Coronary artery (tissue), 2 donors: ENCODE results near the gene APAF1.

ENCODE experiments used
- DNase-seq: peaks from one replicate; pipeline ENCODE4 v3.0.0-alpha.2; 2017; ENCODE audit warnings: low spot score
- H3K27ac ChIP-seq, 2 donors: fragments of 200-600 bp; sonication (generic); one replicate each; pipeline ENCODE4 v1.5.1; 2016 to 2019
- H3K4me3 ChIP-seq: fragments of 200-600 bp; sonication (generic); 2 replicates; pipeline ENCODE4 v1.5.1; 2016; ENCODE audit warnings: mild to moderate bottlenecking, moderate library complexity
- TF ChIP-seq, protein P1 (sequence below): fragments of 200-600 bp; sonication (generic); IDR thresholded peaks from one replicate; pipeline ENCODE4 v1.5.1; 2019; ENCODE audit warnings: antibody characterized with exemption

APAF1 gene

DNA sequence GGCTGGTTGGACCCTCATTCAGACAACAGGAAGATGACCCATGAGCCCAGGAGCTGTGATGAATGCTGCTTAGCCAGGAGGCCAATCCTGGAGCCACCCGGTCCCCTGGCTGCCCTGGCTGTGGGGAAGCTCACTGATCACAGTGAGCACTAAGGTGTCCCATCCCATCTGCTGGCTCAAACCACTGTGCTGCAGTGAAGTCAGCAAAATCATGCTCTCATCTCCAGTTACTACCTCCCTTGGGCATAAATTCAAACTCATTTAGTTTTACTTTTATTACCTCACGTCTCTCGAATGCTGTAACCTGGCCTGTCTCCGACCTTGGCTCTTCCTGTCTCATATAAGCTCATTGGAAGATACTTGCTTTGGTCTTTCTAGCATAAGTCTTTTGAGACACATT, 112.4 kb downstream of the APAF1 start:
- no peak overlapping the region for H3K4me3 ChIP-seq
- H3K27ac ChIP-seq = no peak overlapping the region
- TF ChIP-seq, protein P1, sequence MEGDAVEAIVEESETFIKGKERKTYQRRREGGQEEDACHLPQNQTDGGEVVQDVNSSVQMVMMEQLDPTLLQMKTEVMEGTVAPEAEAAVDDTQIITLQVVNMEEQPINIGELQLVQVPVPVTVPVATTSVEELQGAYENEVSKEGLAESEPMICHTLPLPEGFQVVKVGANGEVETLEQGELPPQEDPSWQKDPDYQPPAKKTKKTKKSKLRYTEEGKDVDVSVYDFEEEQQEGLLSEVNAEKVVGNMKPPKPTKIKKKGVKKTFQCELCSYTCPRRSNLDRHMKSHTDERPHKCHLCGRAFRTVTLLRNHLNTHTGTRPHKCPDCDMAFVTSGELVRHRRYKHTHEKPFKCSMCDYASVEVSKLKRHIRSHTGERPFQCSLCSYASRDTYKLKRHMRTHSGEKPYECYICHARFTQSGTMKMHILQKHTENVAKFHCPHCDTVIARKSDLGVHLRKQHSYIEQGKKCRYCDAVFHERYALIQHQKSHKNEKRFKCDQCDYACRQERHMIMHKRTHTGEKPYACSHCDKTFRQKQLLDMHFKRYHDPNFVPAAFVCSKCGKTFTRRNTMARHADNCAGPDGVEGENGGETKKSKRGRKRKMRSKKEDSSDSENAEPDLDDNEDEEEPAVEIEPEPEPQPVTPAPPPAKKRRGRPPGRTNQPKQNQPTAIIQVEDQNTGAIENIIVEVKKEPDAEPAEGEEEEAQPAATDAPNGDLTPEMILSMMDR = no peak
- no peak for DNase-seq

DNA sequence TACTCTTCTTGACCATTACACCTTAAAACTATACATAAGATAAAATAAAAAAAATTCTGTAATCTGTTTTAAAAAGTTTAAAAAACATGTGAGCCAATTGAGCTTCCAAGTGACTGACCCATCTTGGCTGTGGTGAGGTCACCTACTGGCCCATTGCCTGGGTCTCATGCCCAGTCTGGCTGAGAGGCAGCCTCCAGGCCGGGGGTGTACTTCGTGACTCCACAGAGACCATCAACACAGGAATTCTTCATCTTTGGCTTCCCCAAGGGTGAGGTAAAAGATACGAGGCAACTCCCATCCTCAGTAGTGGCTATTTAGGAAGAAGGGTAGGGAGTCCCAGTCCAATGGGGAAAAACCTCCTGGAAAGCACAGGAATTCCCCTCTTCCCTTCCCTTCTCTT, 113.2 kb downstream of the APAF1 start:
- TF ChIP-seq, protein P1 = no peak
- no peak overlapping the region for H3K27ac ChIP-seq
- DNase-seq = no peak
- H3K4me3 ChIP-seq = no peak overlapping the region

DNA sequence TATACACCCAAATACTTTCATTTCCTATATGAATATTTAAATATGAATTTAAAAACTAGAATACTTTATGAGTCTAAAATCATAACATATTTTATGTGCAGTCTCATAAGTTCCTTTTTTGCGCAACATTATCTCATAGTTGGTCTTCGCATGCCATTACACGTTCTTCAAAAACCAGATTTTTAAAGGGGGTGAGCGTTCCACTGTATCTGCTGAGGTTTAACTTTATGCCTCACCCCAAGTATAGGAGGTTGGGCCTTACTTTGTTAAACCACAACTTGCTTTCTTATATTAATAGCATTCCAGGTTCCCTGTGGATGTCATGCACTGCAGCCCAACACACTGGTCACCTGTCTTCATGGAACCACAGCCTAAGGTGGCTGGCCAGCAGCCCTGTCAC, 118.6 kb downstream of the APAF1 start:
- H3K27ac ChIP-seq = no peak overlapping the region
- TF ChIP-seq, protein P1 = no peak
- DNase-seq = no peak
- no peak overlapping the region for H3K4me3 ChIP-seq

DNA sequence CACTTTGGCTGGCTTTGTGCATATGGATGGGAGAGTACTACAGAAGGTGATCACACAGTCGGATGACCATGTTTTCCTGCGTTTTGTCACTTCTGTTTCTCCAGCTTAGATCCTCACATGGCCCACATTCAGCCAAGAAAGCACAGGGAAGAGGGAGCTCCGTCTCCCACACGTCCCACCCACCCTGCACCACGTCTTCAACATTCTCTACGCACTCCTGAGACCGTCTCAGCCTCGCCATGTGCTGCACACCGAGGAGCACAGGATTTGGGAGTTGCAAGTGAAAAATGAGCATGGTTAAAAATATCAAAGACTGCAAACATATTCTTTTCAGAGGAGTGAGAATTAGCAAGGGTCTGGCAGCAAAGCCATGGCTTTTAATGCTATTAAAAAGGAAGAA, 122.2 kb downstream of the APAF1 start:
- TF ChIP-seq, protein P1 = no peak
- Histone ChIP-seq H3K27ac (no peak overlapping the region), H3K4me3 (no peak overlapping the region)
- DNase-seq = no peak

DNA sequence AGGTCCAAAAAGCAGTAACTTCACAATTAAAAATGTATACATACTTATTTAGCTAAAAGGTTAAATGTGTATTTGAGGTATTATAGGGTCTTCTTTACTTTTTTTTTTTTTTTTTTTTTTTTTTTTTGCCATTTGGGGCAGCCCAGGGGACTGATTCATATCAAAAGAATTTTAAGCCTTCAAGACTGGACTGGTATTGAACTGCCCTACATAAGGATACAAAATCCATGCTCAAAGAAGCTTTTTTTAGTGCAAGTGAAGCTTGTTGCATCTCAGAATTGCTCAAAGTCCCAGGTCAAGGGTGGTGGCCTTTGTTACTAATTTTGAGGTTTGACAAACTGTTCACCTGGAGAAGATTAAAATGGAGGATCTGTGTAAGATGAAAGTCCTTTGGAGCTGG, 124.0 kb downstream of the APAF1 start:
- H3K4me3 ChIP-seq = no peak overlapping the region
- TF ChIP-seq, protein P1 = no peak
- no peak overlapping the region for H3K27ac ChIP-seq
- DNase-seq = no peak

DNA sequence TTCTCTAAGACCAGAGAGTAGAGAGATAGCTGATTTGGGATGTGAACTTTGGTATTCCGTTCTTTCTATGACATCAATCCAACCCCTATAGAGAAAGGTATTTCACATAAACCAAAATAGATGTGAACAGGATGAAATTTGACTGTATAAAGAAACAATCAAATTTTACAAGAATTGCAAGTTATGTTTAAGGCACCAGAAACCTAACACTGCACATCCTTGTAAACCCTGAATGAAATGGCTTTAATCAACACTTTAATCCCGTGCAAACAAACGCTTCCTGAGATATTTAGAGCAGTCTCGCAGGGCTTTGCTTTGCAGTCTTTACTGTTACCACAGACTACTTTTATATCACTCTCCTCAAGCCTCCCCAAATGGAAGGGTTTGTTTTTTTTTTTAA, 125.1 kb downstream of the APAF1 start:
- Histone ChIP-seq H3K4me3 (no peak overlapping the region), H3K27ac (no peak overlapping the region)
- TF ChIP-seq, protein P1 = no peak
- no peak for DNase-seq

DNA sequence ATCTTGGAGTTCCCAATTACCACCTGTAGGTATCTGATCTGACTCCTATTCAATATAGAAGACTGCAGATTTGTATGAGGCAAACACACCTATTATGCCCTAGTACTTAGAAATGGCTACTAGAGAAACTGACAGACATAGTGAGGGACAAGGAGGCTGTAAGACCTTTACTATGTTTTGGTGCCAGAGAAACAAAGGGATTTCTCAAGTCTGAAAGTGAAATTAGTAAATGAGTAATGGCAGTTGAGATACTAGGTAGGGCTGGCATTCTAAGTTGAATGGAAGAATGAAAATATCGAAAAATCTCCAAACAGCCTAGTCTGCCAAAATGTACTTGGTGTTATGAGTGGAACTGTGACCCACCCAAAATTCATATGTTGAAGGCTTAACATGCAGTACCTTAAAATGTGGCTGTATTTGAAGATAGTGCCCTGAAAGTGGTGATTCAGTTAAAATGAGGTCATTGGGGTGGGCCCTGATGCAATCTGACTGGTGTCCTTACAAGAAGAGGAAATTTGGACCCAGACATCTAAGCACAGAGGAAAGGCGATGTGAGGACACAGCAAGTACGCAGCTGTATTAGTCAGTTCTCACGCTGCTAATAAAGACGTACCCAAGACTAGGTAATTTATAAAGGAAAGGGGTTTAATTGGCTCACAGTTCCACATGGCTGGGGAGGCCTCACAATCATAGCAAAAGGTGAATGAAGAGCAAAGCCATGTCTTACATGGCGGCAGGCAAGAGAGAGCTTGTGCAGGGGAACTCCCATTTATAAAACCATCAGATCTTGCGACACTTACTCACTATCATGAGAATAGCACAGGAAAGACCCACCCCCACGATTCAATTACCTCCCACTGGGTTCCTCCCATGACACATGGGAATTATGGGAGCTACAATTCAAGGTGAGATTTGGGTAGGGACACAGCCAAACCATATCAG, 127.0 kb downstream of the APAF1 start:
- Histone ChIP-seq H3K27ac (no peak overlapping the region), H3K4me3 (no peak overlapping the region)
- TF ChIP-seq, protein P1 = no peak
- no peak for DNase-seq
